ENCODE results near the gene NTF3. TPM values are rescaled to one million over a fixed set of nuclear protein-coding genes. Genes with fewer than 3 reads are reported as not detected.

NTF3 gene
- total RNA-seq, 1 experiment from 2014 or later: not detected

GRCh38 chr12:5447320-5447719, 15.4 kb downstream of the NTF3 start:
- TF ChIP-seq MAX (IDR thresholded peaks at IDR 0.05) (no peak), EGR1 (IDR thresholded peaks at IDR 0.05; ENCODE audit: low read depth) (no peak), YY1 (IDR thresholded peaks at IDR 0.05; ENCODE audit: extremely low read depth, insufficient replicate concordance, low read depth, low read length) (no peak), ZNF274 (IDR thresholded peaks at IDR 0.05; ENCODE audit: low read depth, low read length) (no peak), SP1 (IDR thresholded peaks at IDR 0.05; ENCODE audit: low read depth) (no peak), RAD21 (IDR thresholded peaks at IDR 0.05; ENCODE audit: low read depth) (no peak), ELF1 (IDR thresholded peaks at IDR 0.05; ENCODE audit: borderline replicate concordance, low read depth) (no peak), SRF (IDR thresholded peaks at IDR 0.05; ENCODE audit: low read depth) (no peak), FOSL1 (IDR thresholded peaks at IDR 0.05; ENCODE audit: low read depth) (no peak)
- no TSS peak for BruUV-seq (replicated peaks)
- intact Hi-C loops (cut with micrococcal nuclease): no loop called here
- Histone ChIP-seq H3K36me3 (ENCODE audit: control insufficient read depth in 1 of 2, insufficient read depth in 2 of 2, low read length in 2 of 2) (no peaks in the 10 kb centered on the region), H3K27ac (ENCODE audit: low read depth, low read length) (no peak overlapping the region), H3K9ac (ENCODE audit: low read length) (no peak overlapping the region), H3K79me2 (ENCODE audit: insufficient read depth, low read length) (no peaks in the 10 kb centered on the region), H4K20me1 (ENCODE audit: insufficient read depth) (no peaks in the 10 kb centered on the region), H3K9me2 (ENCODE audit: insufficient read depth) (no peaks in the 10 kb centered on the region), H3K4me2 (ENCODE audit: low read length) (no peak overlapping the region), H3K9me3 (ENCODE audit: control insufficient read depth in 1 of 2, insufficient read depth in 1 of 2, low read depth in 1 of 2, low read length in 2 of 2) (no peaks in the 10 kb centered on the region), H2AFZ (ENCODE audit: low read depth, low read length, poor library complexity, severe bottlenecking) (no peak overlapping the region), H3K27me3 (ENCODE audit: insufficient read depth, low read length) (peaks cover 82% of the 10 kb centered on the region), H3K4me3 (replicated peaks in 1 of 2; ENCODE audit: low read depth in 1 of 2, low read length in 2 of 2) (no peak overlapping the region), H3K4me1 (ENCODE audit: control insufficient read depth in 1 of 2, insufficient read depth in 2 of 2, low read length in 2 of 2) (no peaks in the 10 kb centered on the region)
- no peak for DNase-seq (ENCODE audit: low read depth, low spot score)
- POLR2A ChIA-PET: no interaction called here
- RAD21 ChIA-PET (ENCODE audit: low non-redundant PET in 1 of 2, low total read pairs in 2 of 2, uncharacterized antibody in 2 of 2, unreplicated experiment in 2 of 2): no interaction called here
- CTCF ChIA-PET: no interaction called here
- no peak for ATAC-seq

GRCh38 chr12:5451251-5451650, 19.3 kb downstream of the NTF3 start:
- H3K4me3 ChIP-seq (replicated peaks in 1 of 2; ENCODE audit: low read depth in 1 of 2, low read length in 2 of 2): no peak overlapping the region
- no peaks in the 10 kb centered on the region for H4K20me1 ChIP-seq (ENCODE audit: insufficient read depth)
- intact Hi-C loops (cut with micrococcal nuclease): no loop called here
- no TSS peak for BruUV-seq (replicated peaks)
- CTCF ChIA-PET: no interaction called here
- DNase-seq (ENCODE audit: low read depth, low spot score) (no peak), ATAC-seq (no peak)
- H3K4me2 ChIP-seq (ENCODE audit: low read length): no peak overlapping the region
- POLR2A ChIA-PET: no interaction called here
- H3K27ac ChIP-seq (ENCODE audit: low read depth, low read length): no peak overlapping the region
- peaks cover 74% of the 10 kb centered on the region for H3K27me3 ChIP-seq (ENCODE audit: insufficient read depth, low read length)
- RAD21 ChIA-PET (ENCODE audit: low non-redundant PET in 1 of 2, low total read pairs in 2 of 2, uncharacterized antibody in 2 of 2, unreplicated experiment in 2 of 2): no interaction called here
- TF ChIP-seq SRF (IDR thresholded peaks at IDR 0.05; ENCODE audit: low read depth) (no peak), RAD21 (IDR thresholded peaks at IDR 0.05; ENCODE audit: low read depth) (no peak), TCF7L2 (IDR thresholded peaks at IDR 0.05; ENCODE audit: borderline replicate concordance, extremely low read depth, insufficient read depth, insufficient read length) (no peak), POLR2A (IDR thresholded peaks at IDR 0.05; ENCODE audit: borderline replicate concordance, extremely low read depth, insufficient read depth, insufficient read length) (no peak)
- no peak overlapping the region for H2AFZ ChIP-seq (ENCODE audit: low read depth, low read length, poor library complexity, severe bottlenecking)
- no peaks in the 10 kb centered on the region for H3K79me2 ChIP-seq (ENCODE audit: insufficient read depth, low read length)
- no peaks in the 10 kb centered on the region for H3K4me1 ChIP-seq (ENCODE audit: control insufficient read depth in 1 of 2, insufficient read depth in 2 of 2, low read length in 2 of 2)
- no peaks in the 10 kb centered on the region for H3K9me2 ChIP-seq (ENCODE audit: insufficient read depth)
- H3K36me3 ChIP-seq (ENCODE audit: control insufficient read depth in 1 of 2, insufficient read depth in 2 of 2, low read length in 2 of 2): no peaks in the 10 kb centered on the region
- H3K9ac ChIP-seq (ENCODE audit: low read length): no peak overlapping the region
- H3K9me3 ChIP-seq (ENCODE audit: control insufficient read depth in 1 of 2, insufficient read depth in 1 of 2, low read depth in 1 of 2, low read length in 2 of 2): no peaks in the 10 kb centered on the region
